GM19372 (cell line): ENCODE results near the gene MET.

Experiments
- ATAC-seq: cut with Tn5 transposase; IDR thresholded peaks from one replicate; pipeline ENCODE4 v1.9.1; 2021; ENCODE audit warnings: mild to moderate bottlenecking, low read depth, moderate library complexity; ENCODE audit not compliant: unreplicated experiment

Gene MET

DNA sequence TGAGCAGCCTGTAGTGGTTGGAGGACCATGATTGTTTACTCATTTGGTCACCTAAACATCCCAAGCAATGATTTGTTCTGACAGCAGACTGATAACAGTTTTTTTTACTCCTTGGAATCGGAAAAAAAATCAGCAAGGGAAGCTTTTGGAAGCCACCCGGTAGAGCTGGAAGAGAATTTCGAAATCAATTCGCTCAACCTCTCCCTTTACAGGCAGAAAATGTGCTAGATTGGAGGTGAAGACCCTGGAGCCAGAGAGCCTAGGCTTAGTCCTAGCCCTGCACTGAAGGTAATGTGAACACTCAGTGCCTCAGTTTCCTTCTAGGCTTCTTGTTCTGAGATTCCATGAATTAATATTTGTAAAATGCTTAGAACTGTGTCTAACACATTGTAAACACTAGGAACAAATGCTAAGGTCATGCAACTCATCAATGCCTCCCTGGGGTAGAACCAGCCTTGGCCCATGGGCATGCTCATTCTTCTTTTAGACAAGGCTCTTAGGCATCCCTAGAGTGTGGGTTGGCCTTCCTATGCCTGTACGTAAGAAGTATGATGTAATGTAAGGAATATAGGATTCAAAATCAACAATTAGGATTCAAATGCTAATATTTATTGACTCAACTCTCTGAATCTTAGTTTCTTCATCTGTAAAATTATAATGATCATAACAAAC is 52.7 kb downstream of the MET start:
- ATAC-seq, result no peak

DNA sequence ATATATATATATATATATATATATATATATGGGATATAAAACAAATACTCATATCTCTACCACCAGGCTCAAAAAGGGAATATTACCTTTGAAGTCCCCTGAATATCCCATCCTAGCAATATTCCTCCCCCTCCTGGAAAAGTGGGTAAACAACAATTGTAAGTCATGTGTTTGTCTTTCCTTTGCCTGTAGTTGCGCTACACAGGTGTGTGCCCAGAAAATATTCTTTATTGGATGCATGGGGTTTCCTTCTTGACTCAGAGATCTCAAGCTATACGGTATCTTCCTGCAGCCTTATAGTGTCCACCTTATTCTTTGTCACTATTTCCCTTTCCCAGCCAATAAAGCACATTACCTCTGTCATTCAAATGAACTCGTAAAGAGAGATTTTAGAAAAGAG is 54.2 kb downstream of the MET start:
- no peak for ATAC-seq

DNA sequence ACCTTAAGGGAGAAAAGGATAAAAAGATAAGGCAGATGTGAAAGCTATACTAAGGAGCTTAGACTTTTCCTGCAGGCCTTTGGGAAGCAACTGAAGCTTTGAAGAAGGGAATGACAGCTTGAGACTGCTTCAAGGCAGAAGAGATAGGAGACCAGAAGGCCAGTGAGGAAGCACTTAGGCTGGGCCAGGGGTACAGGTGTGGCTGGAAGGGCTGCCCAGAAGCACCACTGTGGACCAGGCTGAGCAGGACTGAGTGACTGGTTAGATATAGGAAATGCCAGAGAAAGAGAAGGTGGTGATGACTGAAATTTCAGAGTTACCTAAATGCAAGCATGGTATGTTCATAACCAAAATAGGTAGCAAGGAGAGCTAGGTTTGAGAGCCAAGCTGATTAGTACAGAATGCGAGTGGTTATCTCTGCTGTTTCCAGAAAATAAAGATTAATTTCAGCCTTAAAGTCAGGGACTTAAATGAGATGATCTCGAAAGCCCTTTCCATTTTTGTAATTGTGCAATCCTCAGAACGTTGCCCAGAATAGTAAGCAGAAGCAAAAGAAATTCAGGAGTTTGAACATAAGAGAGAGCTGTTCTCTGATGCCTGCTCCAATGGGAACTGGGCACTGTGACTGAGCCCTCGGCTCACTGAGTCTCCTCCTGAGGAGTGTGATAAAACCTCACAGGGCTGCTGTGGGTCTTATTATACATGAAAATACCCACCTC is 54.9 kb downstream of the MET start:
- no peak for ATAC-seq

DNA sequence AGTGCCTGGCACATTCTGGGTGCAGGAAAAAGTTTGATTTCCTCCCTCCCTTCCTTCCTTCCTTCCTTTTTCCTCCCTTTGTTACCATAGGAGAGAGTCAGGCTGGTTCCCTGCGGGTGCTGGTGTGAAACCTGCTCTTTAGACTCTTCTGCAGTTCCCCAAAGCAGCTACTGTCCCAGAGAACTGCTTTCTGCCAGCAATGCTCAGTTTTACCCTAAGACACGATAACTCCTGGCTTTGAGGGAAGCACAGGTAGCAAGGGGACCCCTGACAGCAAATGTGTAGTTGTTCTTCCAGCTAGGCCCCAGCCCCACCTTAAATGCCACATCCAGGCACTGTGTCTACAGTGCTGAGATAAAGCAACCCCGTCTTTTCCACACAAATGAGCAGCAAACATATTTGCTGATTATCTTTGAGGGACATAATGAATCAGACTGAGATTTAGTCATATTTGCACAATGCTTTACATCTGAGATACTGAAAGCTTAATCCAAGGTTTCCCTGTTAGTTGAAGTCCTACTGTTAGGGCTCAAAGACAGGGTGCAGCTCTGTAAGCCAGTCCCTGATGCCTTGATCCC is 55.5 kb downstream of the MET start:
- ATAC-seq, result no peak

- ATAC-seq, result no peak
Observed at GRCh38 chr7:116728413-116728812, 56.4 kb downstream of the MET start.

- ATAC-seq, result no peak
Observed at GRCh38 chr7:116730097-116731022, 58.4 kb downstream of the MET start.

GRCh38 chr7:116731023-116731395 is 59.0 kb downstream of the MET start:
- no peak for ATAC-seq

DNA sequence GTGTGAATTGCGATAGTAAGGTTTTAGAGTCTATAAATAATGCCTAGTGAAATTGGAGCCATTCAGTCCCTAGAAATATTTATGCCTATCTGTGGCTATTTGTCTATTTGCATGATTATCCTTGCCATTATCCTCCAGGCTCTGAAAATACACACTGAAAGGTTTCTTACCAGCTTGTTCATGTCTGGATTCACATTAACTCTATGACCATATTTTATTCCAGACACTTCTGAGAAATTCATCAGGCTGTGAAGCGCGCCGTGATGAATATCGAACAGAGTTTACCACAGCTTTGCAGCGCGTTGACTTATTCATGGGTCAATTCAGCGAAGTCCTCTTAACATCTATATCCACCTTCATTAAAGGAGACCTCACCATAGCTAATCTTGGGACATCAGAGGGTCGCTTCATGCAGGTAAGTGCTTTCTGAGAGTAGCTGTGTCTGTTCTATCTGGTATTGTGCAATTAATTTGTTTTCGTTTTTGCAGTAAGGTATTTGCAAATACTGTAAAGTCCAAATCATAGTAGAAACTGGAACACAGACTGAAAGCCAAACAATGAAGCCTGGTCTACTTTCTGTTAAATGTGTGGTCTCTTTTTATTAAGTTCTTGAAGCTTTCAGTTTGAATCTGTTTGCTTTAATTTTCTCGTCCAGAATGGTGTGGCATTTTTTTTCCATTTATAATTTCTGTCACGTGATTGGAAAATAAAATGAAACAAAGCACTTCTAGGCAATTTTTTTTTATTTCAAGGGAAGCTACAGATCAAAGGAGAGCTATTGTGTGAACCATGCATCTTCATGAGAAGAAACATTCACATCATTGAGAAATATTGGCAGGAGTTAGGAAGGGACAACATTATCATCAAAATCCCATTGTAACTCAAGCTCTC is 59.7 kb downstream of the MET start:
- ATAC-seq, result no peak

- ATAC-seq, result no peak
Observed at GRCh38 chr7:116732788-116733694, 61.0 kb downstream of the MET start.

GRCh38 chr7:116733924-116734580 is 62.1 kb downstream of the MET start:
- no peak for ATAC-seq

GRCh38 chr7:116734710-116735109 is 62.7 kb downstream of the MET start:
- no peak for ATAC-seq

GRCh38 chr7:116736927-116737715 is 65.1 kb downstream of the MET start:
- no peak for ATAC-seq

DNA sequence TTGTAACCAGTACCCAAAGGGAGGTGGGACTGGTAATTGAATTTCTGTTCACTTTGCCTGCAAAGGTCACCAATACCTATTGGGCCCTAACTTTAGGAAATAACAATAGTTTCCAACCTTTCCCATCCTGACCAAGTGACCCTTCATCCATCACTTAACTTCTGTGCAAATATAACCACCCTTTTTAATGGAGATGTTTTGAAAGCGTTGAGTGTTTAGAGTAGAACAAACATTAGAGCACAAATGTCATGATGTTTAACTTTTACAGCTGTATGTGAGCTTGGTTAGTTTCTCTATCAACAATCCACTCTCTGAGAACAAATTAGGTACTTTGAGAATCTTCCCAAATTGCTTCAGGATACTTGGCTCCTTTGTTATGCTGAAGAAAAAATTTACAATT is 66.4 kb downstream of the MET start:
- ATAC-seq, result no peak

GRCh38 chr7:116739307-116739706 is 67.3 kb downstream of the MET start:
- no peak for ATAC-seq

DNA sequence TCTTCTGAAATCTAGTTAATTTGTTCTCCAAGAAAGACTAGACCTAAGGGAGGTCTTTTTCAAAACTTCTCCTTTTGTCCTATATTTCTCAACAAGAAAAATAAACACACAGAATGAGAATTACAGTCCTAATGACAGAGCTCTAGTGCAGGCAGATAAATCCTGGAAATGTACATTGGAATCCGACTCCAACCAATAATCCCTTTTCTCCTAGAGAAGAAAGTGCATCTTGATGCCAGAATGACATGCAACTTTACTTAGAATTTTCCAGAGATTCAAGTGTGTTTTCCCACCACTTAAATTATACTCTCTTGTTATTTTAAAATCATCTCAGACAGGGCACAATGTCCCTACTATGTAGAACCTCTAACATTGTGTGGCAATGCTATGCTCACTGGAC is 68.2 kb downstream of the MET start:
- no peak for ATAC-seq

- ATAC-seq, result no peak
Observed at GRCh38 chr7:116740755-116741462, 68.9 kb downstream of the MET start.
